Loucy (cell line): ENCODE results near the gene PRELP.
"Not testable (repeated sequence)": the region's sequence is repeated elsewhere in the genome, so short reads cannot be mapped to it uniquely, and the experiment has no call there.

Experiments used
- H2AFZ ChIP-seq: fragments of 200-600 bp; sonication (generic); 2 replicates; pipeline ENCODE4 v1.6.0; 2016; ENCODE audit warnings: antibody characterized with exemption, mild to moderate bottlenecking, low read length, moderate library complexity
- H3F3A ChIP-seq: fragments of 200-600 bp; 2 replicates; pipeline ENCODE4 v1.6.0; 2016; ENCODE audit warnings: antibody characterized with exemption, low read depth, mild to moderate bottlenecking
- H3K27me3 ChIP-seq: fragments of 200-600 bp; sonication (generic); 2 replicates; pipeline ENCODE4 v1.6.1; 2014; ENCODE audit warnings: low read length, mild to moderate bottlenecking; ENCODE audit not compliant: insufficient read depth, poor library complexity, severe bottlenecking
- H3K36me3 ChIP-seq: fragments of 200-600 bp; sonication (generic); 2 replicates; pipeline ENCODE4 v1.6.1; 2016; ENCODE audit warnings: low read length; ENCODE audit not compliant: insufficient read depth
- H3K4me1 ChIP-seq: fragments of 200-600 bp; sonication (generic); 2 replicates; pipeline ENCODE4 v1.5.1; 2014; ENCODE audit warnings: low read length, mild to moderate bottlenecking; ENCODE audit not compliant: insufficient read depth, poor library complexity, severe bottlenecking
- H3K4me2 ChIP-seq: fragments of 200-600 bp; sonication (generic); 2 replicates; pipeline ENCODE4 v1.6.0; 2014; ENCODE audit warnings: antibody characterized with exemption, low read length, low read depth, mild to moderate bottlenecking; ENCODE audit not compliant: poor library complexity, severe bottlenecking
- H3K4me3 ChIP-seq: fragments of 200-600 bp; sonication (generic); 2 replicates; pipeline ENCODE4 v1.5.1; 2014; ENCODE audit warnings: low read length, mild to moderate bottlenecking, mixed read lengths; ENCODE audit not compliant: poor library complexity, severe bottlenecking
- H3K79me2 ChIP-seq: fragments of 200-600 bp; sonication (generic); 2 replicates; pipeline ENCODE4 v1.6.1; 2014; ENCODE audit warnings: low read length; ENCODE audit not compliant: insufficient read depth
- H3K9ac ChIP-seq: fragments of 200-600 bp; sonication (generic); 2 replicates; pipeline ENCODE4 v1.6.0; 2014; ENCODE audit warnings: mild to moderate bottlenecking, low read depth, low read length, moderate library complexity; ENCODE audit not compliant: poor library complexity, severe bottlenecking
- H3K9me2 ChIP-seq: fragments of 200-600 bp; sonication (generic); replicated peaks from 2 replicates; pipeline ENCODE4 v1.6.1; 2016; ENCODE audit warnings: low read depth, low read length, mixed read lengths
- H3K9me3 ChIP-seq: fragments of 200-600 bp; sonication (generic); 2 replicates; pipeline ENCODE4 v1.6.1; 2014; ENCODE audit warnings: mild to moderate bottlenecking, antibody characterized with exemption, low read length, low read depth; ENCODE audit not compliant: insufficient read depth
- H4K20me1 ChIP-seq: fragments of 200-600 bp; sonication (generic); 2 replicates; pipeline ENCODE4 v1.6.0; 2014; ENCODE audit warnings: antibody characterized with exemption, low read length, mild to moderate bottlenecking; ENCODE audit not compliant: insufficient read depth, poor library complexity, severe bottlenecking
- EZH2phosphoT487 ChIP-seq: fragments of 200-600 bp; IDR thresholded peaks from 2 replicates; pipeline ENCODE4 v1.6.1; 2018; ENCODE audit warnings: antibody characterized with exemption, mild to moderate bottlenecking, moderate library complexity, borderline replicate concordance
- TF ChIP-seq, protein P1 (sequence below): fragments of 200-600 bp; sonication (generic); conservative IDR thresholded peaks from 2 replicates; pipeline ENCODE4 v1.5.1; 2014; ENCODE audit warnings: mild to moderate bottlenecking, antibody characterized with exemption, low read length

PRELP gene

DNA sequence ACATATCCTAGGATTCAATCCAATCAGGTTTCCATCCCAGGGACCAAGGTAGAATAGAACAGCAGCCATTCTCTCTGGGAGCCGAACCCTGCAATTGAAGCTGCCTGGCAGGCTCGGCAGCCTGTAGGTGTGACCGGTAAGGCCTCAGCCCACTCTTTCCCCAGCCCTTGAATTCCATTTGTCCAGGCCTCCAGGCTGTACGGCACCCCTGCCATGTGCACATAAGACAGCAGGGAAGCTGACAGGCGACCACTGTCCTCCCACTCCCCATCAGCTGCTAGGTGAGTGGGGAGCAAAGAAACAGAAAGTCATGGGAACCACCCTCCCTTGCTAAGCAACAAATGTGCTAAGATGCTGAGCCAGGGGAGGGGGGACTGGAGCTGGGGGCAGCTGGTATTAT lies 41.3 kb downstream of the PRELP start:
- Histone ChIP-seq H3K4me2 (no peak overlapping the region), H3K9me2 (no peaks in the 10 kb centered on the region), H3K9ac (no peak overlapping the region), H3K36me3 (no peaks in the 10 kb centered on the region), H3F3A (no peaks in the 10 kb centered on the region), H3K4me3 (no peak overlapping the region), H4K20me1 (no peaks in the 10 kb centered on the region), H3K27me3 (no peaks in the 10 kb centered on the region), H2AFZ (no peak overlapping the region), H3K9me3 (no peaks in the 10 kb centered on the region), H3K4me1 (peaks cover 3% of the 10 kb centered on the region), H3K79me2 (no peaks in the 10 kb centered on the region)
- TF ChIP-seq, protein P1, sequence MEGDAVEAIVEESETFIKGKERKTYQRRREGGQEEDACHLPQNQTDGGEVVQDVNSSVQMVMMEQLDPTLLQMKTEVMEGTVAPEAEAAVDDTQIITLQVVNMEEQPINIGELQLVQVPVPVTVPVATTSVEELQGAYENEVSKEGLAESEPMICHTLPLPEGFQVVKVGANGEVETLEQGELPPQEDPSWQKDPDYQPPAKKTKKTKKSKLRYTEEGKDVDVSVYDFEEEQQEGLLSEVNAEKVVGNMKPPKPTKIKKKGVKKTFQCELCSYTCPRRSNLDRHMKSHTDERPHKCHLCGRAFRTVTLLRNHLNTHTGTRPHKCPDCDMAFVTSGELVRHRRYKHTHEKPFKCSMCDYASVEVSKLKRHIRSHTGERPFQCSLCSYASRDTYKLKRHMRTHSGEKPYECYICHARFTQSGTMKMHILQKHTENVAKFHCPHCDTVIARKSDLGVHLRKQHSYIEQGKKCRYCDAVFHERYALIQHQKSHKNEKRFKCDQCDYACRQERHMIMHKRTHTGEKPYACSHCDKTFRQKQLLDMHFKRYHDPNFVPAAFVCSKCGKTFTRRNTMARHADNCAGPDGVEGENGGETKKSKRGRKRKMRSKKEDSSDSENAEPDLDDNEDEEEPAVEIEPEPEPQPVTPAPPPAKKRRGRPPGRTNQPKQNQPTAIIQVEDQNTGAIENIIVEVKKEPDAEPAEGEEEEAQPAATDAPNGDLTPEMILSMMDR = no peak
- TF ChIP-seq EZH2phosphoT487 = no peak

DNA sequence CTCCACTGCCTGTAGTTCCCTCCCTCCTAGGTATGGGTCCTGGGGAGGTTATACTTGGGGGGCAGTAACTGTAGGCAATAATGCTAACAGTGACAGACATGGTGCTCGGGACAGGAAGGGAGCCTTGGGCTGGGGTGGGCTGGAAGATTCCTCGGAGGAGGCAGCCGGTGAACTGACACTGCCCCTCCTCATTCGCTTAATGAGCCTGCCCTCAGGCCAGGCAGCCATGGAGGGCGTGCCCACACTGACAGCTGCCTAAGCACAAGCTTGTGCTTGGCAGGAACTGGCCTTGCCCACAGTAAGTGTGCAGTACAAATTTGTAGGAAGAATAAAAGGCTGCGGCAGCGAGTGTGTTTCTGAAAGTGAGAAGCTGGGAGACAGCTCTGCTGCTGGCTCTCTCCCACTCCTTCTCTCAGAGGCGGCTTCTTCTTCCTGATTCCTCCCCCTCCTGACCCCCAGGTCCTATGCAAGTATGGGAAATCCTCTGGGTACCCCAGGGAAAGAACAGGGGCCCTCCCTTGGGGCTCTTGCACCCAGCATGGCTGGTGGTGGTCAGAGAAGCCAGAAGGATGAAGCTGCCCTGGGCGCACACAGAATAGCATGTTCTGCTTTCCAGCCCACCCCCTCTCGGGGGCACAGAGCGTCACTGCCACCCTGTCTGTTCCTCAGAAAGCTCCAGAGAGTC lies 42.0 kb downstream of the PRELP start:
- H4K20me1 ChIP-seq = no peaks in the 10 kb centered on the region
- peaks cover 3% of the 10 kb centered on the region for H3K4me1 ChIP-seq
- no peaks in the 10 kb centered on the region for H3K79me2 ChIP-seq
- H3K9ac ChIP-seq = no peak overlapping the region
- no peaks in the 10 kb centered on the region for H3K27me3 ChIP-seq
- H2AFZ ChIP-seq = no peak overlapping the region
- H3K9me3 ChIP-seq = no peaks in the 10 kb centered on the region
- no peaks in the 10 kb centered on the region for H3F3A ChIP-seq
- no peaks in the 10 kb centered on the region for H3K9me2 ChIP-seq
- no peak overlapping the region for H3K4me2 ChIP-seq
- no peaks in the 10 kb centered on the region for H3K36me3 ChIP-seq
- TF ChIP-seq, protein P1 = no peak
- TF ChIP-seq EZH2phosphoT487 = no peak
- H3K4me3 ChIP-seq = no peak overlapping the region

DNA sequence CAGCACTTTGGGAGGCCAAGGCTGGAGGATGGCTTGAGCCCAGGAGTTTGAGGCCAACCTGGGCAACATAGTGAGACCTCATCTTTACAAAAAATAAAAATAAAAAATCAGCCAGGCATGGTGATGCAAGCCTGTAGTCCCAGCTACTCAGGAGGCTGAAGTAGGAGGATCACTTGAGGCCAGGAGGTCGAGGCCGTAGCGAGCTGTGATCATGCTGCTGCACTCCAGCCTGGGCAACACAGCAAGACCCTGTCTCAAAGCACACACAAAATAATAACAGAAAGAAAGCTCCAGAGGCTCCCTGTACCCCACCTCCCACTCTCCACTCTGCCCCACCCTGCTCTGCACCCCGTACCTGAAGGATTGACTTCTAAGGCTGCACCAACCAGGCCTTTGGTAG lies 42.5 kb downstream of the PRELP start:
- H3K79me2 ChIP-seq, H3K9me3 ChIP-seq, H3K27me3 ChIP-seq, H3K4me1 ChIP-seq, H3K4me2 ChIP-seq, H4K20me1 ChIP-seq, H3K4me3 ChIP-seq, H2AFZ ChIP-seq, H3F3A ChIP-seq, H3K9ac ChIP-seq, H3K9me2 ChIP-seq, H3K36me3 ChIP-seq: not testable (repeated sequence)

DNA sequence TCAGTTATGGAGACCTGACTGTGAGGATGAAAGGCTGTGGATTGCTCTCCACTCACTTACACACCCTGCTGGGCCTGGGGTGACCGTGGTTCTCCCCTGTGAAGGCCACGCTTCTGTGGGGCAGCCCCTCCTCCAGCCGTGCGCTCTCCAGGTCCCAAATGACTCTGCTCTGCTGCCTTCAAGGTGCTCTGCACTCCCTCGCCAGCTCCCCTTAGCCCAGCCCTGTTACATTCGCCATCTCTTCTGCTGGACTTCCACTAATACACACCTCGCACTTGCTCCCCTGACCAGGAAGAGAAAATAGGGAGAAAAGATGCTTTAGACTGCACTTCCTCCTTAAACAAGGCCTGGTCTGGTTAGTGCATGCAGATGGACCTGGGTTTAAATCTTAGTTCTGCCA lies 42.9 kb downstream of the PRELP start:
- Histone ChIP-seq H3K4me1 (peaks cover 3% of the 10 kb centered on the region), H3K9ac (no peak overlapping the region), H3K79me2 (no peaks in the 10 kb centered on the region), H3K4me3 (no peak overlapping the region), H4K20me1 (no peaks in the 10 kb centered on the region), H2AFZ (no peak overlapping the region), H3K9me2 (no peaks in the 10 kb centered on the region), H3K4me2 (no peak overlapping the region), H3K27me3 (no peaks in the 10 kb centered on the region), H3K9me3 (no peaks in the 10 kb centered on the region), H3K36me3 (no peaks in the 10 kb centered on the region), H3F3A (no peaks in the 10 kb centered on the region)
- TF ChIP-seq, protein P1 = no peak
- TF ChIP-seq EZH2phosphoT487 = no peak
